Transverse colon (tissue), 4 donors: ENCODE results near the gene ABCC10. TPM values are rescaled to one million over a fixed set of nuclear protein-coding genes. Genes with fewer than 3 reads are reported as not detected.

Experiments used
- DNase-seq: peaks from one replicate; pipeline ENCODE4 v3.0.0-alpha.2; 2019
- H3K27ac ChIP-seq, 4 donors: fragments of 200-600 bp; sonication (generic); 2 replicates each; pipeline ENCODE4 v1.5.1; 2016 to 2018; ENCODE audit warnings: inconsistent platforms in 4 of 4
- H3K27me3 ChIP-seq: fragments of 200-600 bp; sonication (generic); 2 replicates; pipeline ENCODE4 v1.5.1; 2017; ENCODE audit warnings: inconsistent platforms
- H3K36me3 ChIP-seq, 4 donors: fragments of 200-600 bp; sonication (generic); 2 replicates each; pipeline ENCODE4 v1.5.1; 2017 to 2019; ENCODE audit warnings: inconsistent platforms in 4 of 4
- H3K4me1 ChIP-seq, 4 donors: fragments of 200-600 bp; sonication (generic); 2 replicates each; pipeline ENCODE4 v1.5.1; 2017 to 2020; ENCODE audit warnings: inconsistent platforms in 4 of 4
- H3K4me3 ChIP-seq, 4 donors: fragments of 200-600 bp; sonication (generic); 1 replicate in 1 of 4; 2 replicates in 3 of 4; pipeline versions ENCODE4 v1.5.1 to v1.6.1; 2017 to 2019; ENCODE audit warnings: inconsistent platforms in 4 of 4
- H3K9me3 ChIP-seq, 2 donors: fragments of 200-600 bp; sonication (generic); 2 replicates each; pipeline ENCODE4 v1.5.1; 2017 to 2019; ENCODE audit warnings: inconsistent platforms in 2 of 2
- CTCF ChIP-seq, 5 experiments: fragments of 200-600 bp in 3 of 5; fragments of 450-650 bp in 2 of 5; sonication (generic) in 3 of 5; IDR thresholded peaks; 1 replicate in 2 of 5; 2 replicates in 3 of 5; pipeline ENCODE4 v1.5.1; 2016 to 2017; ENCODE audit warnings: antibody characterized with exemption in 5 of 5, inconsistent platforms in 3 of 5, mild to moderate bottlenecking in 2 of 5, moderate library complexity in 1 of 5
- EP300 ChIP-seq: sonication (generic); formaldehyde crosslinking; IDR thresholded peaks from one replicate; pipeline ENCODE4 v1.6.1; 2017; ENCODE audit warnings: antibody characterized with exemption, low read depth
- POLR2A ChIP-seq: fragments of 450-650 bp; IDR thresholded peaks from one replicate; pipeline ENCODE4 v1.6.1; 2016; ENCODE audit warnings: antibody characterized with exemption, mild to moderate bottlenecking, moderate library complexity
- POLR2AphosphoS5 ChIP-seq, 3 donors: sonication (generic); formaldehyde crosslinking; IDR thresholded peaks; one replicate each; pipeline ENCODE4 v1.6.1; 2016; ENCODE audit warnings: antibody characterized with exemption in 3 of 3
- WGBS, 2 donors: methylation state at CpG; one replicate each; pipeline ENCODE4 v1.1.5; 2018; ENCODE audit warnings: low coverage in 1 of 2; 5-methylcytosine and 5-hydroxymethylcytosine counted together
- in situ Hi-C, 4 donors: fragments of 200-750 bp; cut with MboI; loops; one replicate each; pipeline versions ENCODE4 v1.15.0 to v1.15.1; 2017; ENCODE audit warnings: low sequenced_read_pairs in 3 of 4, low pct_ligation_motif_present in 1 of 4, low pct_unique_long_range_greater_than_20kb in 1 of 4
- intact Hi-C: fragments of 100-400 bp; cut with DNase I; formaldehyde crosslinking; loops from one replicate; pipeline ENCODE4 v1.15.1; 2023; ENCODE audit warnings: low total_unique reads
- total RNA-seq, 4 donors: library from RNA; depleted of rRNA; stranded (reverse); fragments of >200 nt; gene quantifications; one replicate each; pipeline ENCODE4 v1.1.0, GENCODE V29; 2016

Gene ABCC10
- total RNA-seq, 4 donors from 2014 or later = 28.0 to 56.9 (median 33.7) TPM

DNA sequence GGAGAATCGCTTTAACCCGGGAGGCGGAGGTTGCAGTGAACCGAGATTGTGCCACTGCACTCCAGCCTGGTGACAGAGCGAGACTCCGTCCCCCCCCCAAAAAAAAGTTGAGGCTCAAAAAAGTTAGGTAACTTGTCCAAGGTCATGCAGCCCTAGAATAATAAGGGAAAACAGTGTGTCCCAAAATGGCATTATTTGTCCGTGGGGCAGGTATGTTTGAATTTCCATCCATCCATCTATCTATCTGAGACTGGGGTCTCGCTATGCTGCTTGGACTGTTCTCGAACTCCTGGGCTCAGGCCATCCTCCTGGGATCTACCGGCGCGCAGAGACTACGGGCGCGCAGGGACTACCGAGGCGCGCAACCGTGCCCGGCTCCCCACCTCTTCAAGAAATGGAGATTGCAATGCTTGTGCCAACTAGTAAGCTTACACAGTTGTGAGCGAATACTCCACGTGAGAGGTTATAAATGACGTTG, 374 bp upstream of the ABCC10 start:
- H3K27ac ChIP-seq = peak overlapping the region; percentile 87 to 96 (median 89)
- no peaks in the 10 kb centered on the region for H3K27me3 ChIP-seq
- in situ Hi-C loops (no loop called here), intact Hi-C loops (no loop called here)
- H3K36me3 ChIP-seq = peaks cover 0 to 10% (median 0%) of the 10 kb centered on the region in 4 donors
- TF ChIP-seq EP300 = no peak
- peak in 1 of 3 donors; percentile 59 for TF ChIP-seq POLR2AphosphoS5 (IDR thresholded peaks at IDR 0.05)
- TF ChIP-seq CTCF (IDR thresholded peaks at IDR 0.05) = no peak
- TF ChIP-seq POLR2A = no peak
- 51 to 81% methylated on average over 7 to 23 of the region's 23 CpGs for WGBS, 2 donors
- H3K9me3 ChIP-seq = no peaks in the 10 kb centered on the region
- peak overlapping the region; percentile 0 to 71 (median 60) for H3K4me3 ChIP-seq
- DNase-seq = no peak
- H3K4me1 ChIP-seq = peaks cover 7 to 21% (median 15%) of the 10 kb centered on the region in 4 donors

GRCh38 chr6:43428112-43428570, 800 bp downstream of the ABCC10 start:
- Histone ChIP-seq H3K36me3 (peaks cover 0 to 13% (median 0%) of the 10 kb centered on the region in 4 donors), H3K4me1 (peaks cover 7 to 21% (median 15%) of the 10 kb centered on the region in 4 donors), H3K27me3 (no peaks in the 10 kb centered on the region), H3K4me3 (peak overlapping the region; percentile 55 to 83 (median 68)), H3K9me3 (no peaks in the 10 kb centered on the region), H3K27ac (peak overlapping the region; percentile 87 to 96 (median 89))
- no peak for DNase-seq
- intact Hi-C loops = no loop called here
- in situ Hi-C loops = no loop called here
- WGBS, 2 donors = 10 to 40% methylated on average over 2 to 12 of the region's 12 CpGs
- TF ChIP-seq EP300 = no peak
- TF ChIP-seq CTCF (IDR thresholded peaks at IDR 0.05) = no peak
- TF ChIP-seq POLR2A = no peak
- no peak for TF ChIP-seq POLR2AphosphoS5 (IDR thresholded peaks at IDR 0.05)

DNA sequence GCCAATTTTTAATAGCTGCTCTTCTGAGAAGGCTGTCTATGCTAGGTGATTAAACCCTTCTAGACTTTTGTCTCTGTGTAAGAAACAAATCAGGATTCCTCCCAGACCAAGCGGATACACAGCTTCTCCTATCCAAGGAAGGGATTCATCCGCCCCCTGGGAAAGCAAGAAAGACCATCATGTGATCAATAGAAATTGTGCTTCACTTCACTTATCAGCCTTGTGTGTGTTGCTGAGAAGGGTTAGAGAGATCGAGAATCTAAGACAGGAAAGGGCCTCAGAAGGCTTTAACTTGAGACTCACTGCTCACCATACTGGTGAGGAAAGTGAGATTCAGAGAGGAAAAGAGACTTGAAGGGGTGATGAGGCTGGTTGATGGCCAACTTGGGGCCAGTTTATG, 1.5 kb downstream of the ABCC10 start:
- DNase-seq = no peak
- intact Hi-C loops = no loop called here
- Histone ChIP-seq H3K4me3 (peak overlapping the region in 1 of 4 donors; percentile 71), H3K9me3 (no peaks in the 10 kb centered on the region), H3K27ac (peak overlapping the region in 3 of 4 donors; percentile 87 to 96 (median 91)), H3K27me3 (no peaks in the 10 kb centered on the region), H3K4me1 (peaks cover 7 to 21% (median 15%) of the 10 kb centered on the region in 4 donors), H3K36me3 (peaks cover 0 to 13% (median 0%) of the 10 kb centered on the region in 4 donors)
- 85 to 96% methylated on average over 3 of the region's 3 CpGs for WGBS, 2 donors
- in situ Hi-C loops = no loop called here
- TF ChIP-seq POLR2A (no peak), POLR2AphosphoS5 (IDR thresholded peaks at IDR 0.05) (no peak), EP300 (no peak), CTCF (IDR thresholded peaks at IDR 0.05) (no peak)

DNA sequence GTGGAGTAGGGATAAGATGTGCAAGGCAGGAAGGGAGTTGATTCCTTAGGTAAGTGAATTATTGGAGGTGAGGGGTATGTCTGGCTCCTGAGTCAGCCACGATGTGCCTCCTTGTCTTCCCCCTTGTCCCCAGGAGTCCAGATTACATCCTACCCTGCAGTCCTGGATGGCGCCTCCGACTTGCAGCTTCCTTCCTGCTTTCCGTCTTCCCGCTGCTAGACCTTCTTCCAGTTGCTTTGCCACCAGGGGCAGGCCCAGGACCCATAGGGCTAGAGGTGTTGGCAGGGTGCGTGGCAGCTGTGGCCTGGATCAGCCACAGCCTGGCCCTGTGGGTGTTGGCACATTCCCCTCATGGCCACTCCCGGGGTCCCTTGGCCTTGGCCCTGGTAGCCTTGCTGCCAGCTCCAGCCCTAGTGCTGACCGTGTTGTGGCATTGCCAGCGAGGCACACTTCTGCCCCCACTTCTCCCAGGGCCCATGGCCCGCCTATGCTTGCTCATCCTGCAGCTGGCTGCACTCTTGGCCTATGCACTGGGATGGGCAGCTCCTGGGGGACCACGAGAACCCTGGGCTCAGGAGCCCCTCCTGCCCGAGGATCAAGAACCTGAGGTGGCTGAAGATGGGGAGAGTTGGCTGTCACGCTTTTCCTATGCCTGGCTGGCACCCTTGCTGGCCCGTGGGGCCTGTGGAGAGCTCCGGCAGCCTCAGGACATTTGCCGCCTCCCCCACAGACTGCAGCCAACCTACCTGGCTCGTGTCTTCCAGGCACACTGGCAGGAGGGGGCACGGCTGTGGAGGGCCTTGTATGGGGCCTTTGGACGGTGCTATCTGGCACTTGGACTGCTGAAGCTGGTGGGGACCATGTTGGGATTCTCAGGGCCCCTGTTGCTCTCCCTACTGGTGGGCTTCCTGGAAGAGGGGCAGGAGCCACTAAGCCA, 4.9 kb downstream of the ABCC10 start:
- H3K36me3 ChIP-seq = peaks cover 0 to 13% (median 0%) of the 10 kb centered on the region in 4 donors
- H3K27me3 ChIP-seq = no peaks in the 10 kb centered on the region
- in situ Hi-C loops (no loop called here), intact Hi-C loops (no loop called here)
- WGBS, 2 donors = 67 to 95% methylated on average over 1 to 19 of the region's 19 CpGs
- no peak for DNase-seq
- H3K4me3 ChIP-seq = no peak overlapping the region
- TF ChIP-seq POLR2AphosphoS5 (IDR thresholded peaks at IDR 0.05) (no peak), POLR2A (no peak), EP300 (no peak), CTCF (IDR thresholded peaks at IDR 0.05) (no peak)
- no peaks in the 10 kb centered on the region for H3K9me3 ChIP-seq
- no peak overlapping the region for H3K27ac ChIP-seq
- peaks cover 16 to 32% (median 27%) of the 10 kb centered on the region in 4 donors for H3K4me1 ChIP-seq
